Measurements from ENCODE around the gene CDC5L. TPM values are rescaled to one million over a fixed set of nuclear protein-coding genes. Genes with fewer than 3 reads are reported as not detected.

CDC5L gene
- total RNA-seq, 1 donor from 2014 or later = 20.2 TPM

GRCh38 chr6:44395501-44395900, 8.0 kb downstream of the CDC5L start:
- no peak overlapping the region for H3K27ac Mint-ChIP-seq
- no peak for TF ChIP-seq CTCF (IDR thresholded peaks at IDR 0.05)
- DNase-seq (no peak), ATAC-seq (ENCODE audit: low read depth) (no peak)
- ChIA-PET POLR2A (interaction anchor here (1.5 kb wide), 1 partner anchor 9 kb away, joined by 4 read pairs; the partner anchor contains the start of gene CDC5L), CTCF (no interaction called here)
- H3K27me3 Mint-ChIP-seq = no peaks in the 10 kb centered on the region
- intact Hi-C loops (cut with micrococcal nuclease) = no loop called here
- peaks cover 86% of the 10 kb centered on the region for H3K36me3 Mint-ChIP-seq (ENCODE audit: low read depth)
- no peaks in the 10 kb centered on the region for H3K9me3 Mint-ChIP-seq
- peaks cover 3% of the 10 kb centered on the region for H3K4me1 Mint-ChIP-seq
- no peak overlapping the region for H3K4me3 Mint-ChIP-seq

- no peak for ATAC-seq (ENCODE audit: low read depth)
These were observed 9.5 kb downstream of the CDC5L start for GRCh38 chr6:44396968-44397367.

GRCh38 chr6:44397424-44398164, 10.1 kb downstream of the CDC5L start:
- Mint-ChIP-seq H3K4me1 (no peaks in the 10 kb centered on the region), H3K36me3 (ENCODE audit: low read depth) (peaks cover 83% of the 10 kb centered on the region), H3K27me3 (no peaks in the 10 kb centered on the region), H3K27ac (no peak overlapping the region), H3K9me3 (no peaks in the 10 kb centered on the region), H3K4me3 (no peak overlapping the region)
- ChIA-PET CTCF (no interaction called here), POLR2A (no interaction called here)
- intact Hi-C loops (cut with micrococcal nuclease) = no loop called here
- DNase-seq = no peak
- no peak for TF ChIP-seq CTCF (IDR thresholded peaks at IDR 0.05)
- ATAC-seq (ENCODE audit: low read depth) = no peak

More at GRCh38 chr6:44396968-44397367, 9.5 kb downstream of the CDC5L start:
- peaks cover 85% of the 10 kb centered on the region for H3K36me3 Mint-ChIP-seq (ENCODE audit: low read depth)
- H3K27ac Mint-ChIP-seq = no peak overlapping the region
- DNase-seq = no peak
- intact Hi-C loops (cut with micrococcal nuclease) = no loop called here
- no peaks in the 10 kb centered on the region for H3K9me3 Mint-ChIP-seq
- H3K4me3 Mint-ChIP-seq = no peak overlapping the region
- no peaks in the 10 kb centered on the region for H3K27me3 Mint-ChIP-seq
- ChIA-PET POLR2A (interaction anchor here (1.5 kb wide), 1 partner anchor 10 kb away, joined by 4 read pairs; the partner anchor contains the start of gene CDC5L), CTCF (no interaction called here)
- no peak for TF ChIP-seq CTCF (IDR thresholded peaks at IDR 0.05)
- peaks cover under 1% of the 10 kb centered on the region for H3K4me1 Mint-ChIP-seq

- H3K36me3 Mint-ChIP-seq (ENCODE audit: low read depth) = peaks cover 75% of the 10 kb centered on the region
- intact Hi-C loops (cut with micrococcal nuclease) = no loop called here
- ATAC-seq (ENCODE audit: low read depth) (no peak), DNase-seq (no peak)
- no peaks in the 10 kb centered on the region for H3K27me3 Mint-ChIP-seq
- no peak overlapping the region for H3K4me3 Mint-ChIP-seq
- ChIA-PET CTCF (no interaction called here), POLR2A (interaction anchor here (1.6 kb wide), 1 partner anchor 13 kb away, joined by 4 read pairs; the partner anchor contains the start of gene CDC5L)
- H3K4me1 Mint-ChIP-seq = no peaks in the 10 kb centered on the region
- H3K27ac Mint-ChIP-seq = no peak overlapping the region
- TF ChIP-seq CTCF (IDR thresholded peaks at IDR 0.05) = no peak
- H3K9me3 Mint-ChIP-seq = no peaks in the 10 kb centered on the region
These were observed 12.5 kb downstream of the CDC5L start for GRCh38 chr6:44399991-44400390.

- ATAC-seq (ENCODE audit: low read depth) (no peak), DNase-seq (no peak)
- H3K27me3 Mint-ChIP-seq = no peaks in the 10 kb centered on the region
- H3K9me3 Mint-ChIP-seq = no peaks in the 10 kb centered on the region
- H3K27ac Mint-ChIP-seq = no peak overlapping the region
- H3K4me3 Mint-ChIP-seq = no peak overlapping the region
- intact Hi-C loops (cut with micrococcal nuclease) = no loop called here
- no peaks in the 10 kb centered on the region for H3K4me1 Mint-ChIP-seq
- peaks cover 73% of the 10 kb centered on the region for H3K36me3 Mint-ChIP-seq (ENCODE audit: low read depth)
- CTCF ChIA-PET = no interaction called here
- POLR2A ChIA-PET = no interaction called here
- TF ChIP-seq CTCF (IDR thresholded peaks at IDR 0.05) = no peak
These were observed 13.1 kb downstream of the CDC5L start for GRCh38 chr6:44400572-44400971.

Data from activated B cell treated with CpG ODN at 0.5 μM for 24 hours (primary cell).